Activated naive CD8-positive, alpha-beta T cell (primary cell): ENCODE data around the gene TRIM68.

ENCODE experiments used
- H3K27ac Mint-ChIP-seq: one replicate; pipeline ENCODE4 v1.8.0; 2021; ENCODE audit warnings: mixed read lengths
- H3K27me3 Mint-ChIP-seq: one replicate; pipeline ENCODE4 v1.8.0; 2021; ENCODE audit warnings: mixed read lengths
- H3K36me3 Mint-ChIP-seq: one replicate; pipeline ENCODE4 v1.8.0; 2021; ENCODE audit warnings: mixed read lengths
- H3K4me1 Mint-ChIP-seq: one replicate; pipeline ENCODE4 v1.8.0; 2021; ENCODE audit warnings: low read depth, mixed read lengths
- H3K4me3 Mint-ChIP-seq: one replicate; pipeline ENCODE4 v1.8.0; 2021; ENCODE audit warnings: mild to moderate bottlenecking, mixed read lengths
- H3K9me3 Mint-ChIP-seq: one replicate; pipeline ENCODE4 v1.8.0; 2021; ENCODE audit warnings: low read depth, mixed read lengths

Gene TRIM68

GRCh38 chr11:4607781-4608666 is at the start of gene TRIM68:
Gene TRIM68 (minus strand): TSS chr11:4608231. CDS start chr11:4605504, 2,727 bp downstream.
- no peaks in the 10 kb centered on the region for H3K9me3 Mint-ChIP-seq
- peaks cover 45% of the 10 kb centered on the region for H3K4me1 Mint-ChIP-seq
- H3K27me3 Mint-ChIP-seq, result no peaks in the 10 kb centered on the region
- peak within 1 kb of the TSS; percentile 96 for H3K27ac Mint-ChIP-seq
- H3K36me3 Mint-ChIP-seq, result peaks cover 12% of the 10 kb centered on the region
- peak within 1 kb of the TSS; percentile 92 for H3K4me3 Mint-ChIP-seq

GRCh38 chr11:4654635-4655369 is 46.8 kb upstream of the TRIM68 start:
- H3K4me3 Mint-ChIP-seq, result no peak overlapping the region
- H3K9me3 Mint-ChIP-seq, result no peaks in the 10 kb centered on the region
- no peak overlapping the region for H3K27ac Mint-ChIP-seq

GRCh38 chr11:4647766-4648165 is 39.7 kb upstream of the TRIM68 start:
- no peaks in the 10 kb centered on the region for H3K4me1 Mint-ChIP-seq
- H3K27me3 Mint-ChIP-seq, result peaks cover 4% of the 10 kb centered on the region
- no peak overlapping the region for H3K27ac Mint-ChIP-seq

More at GRCh38 chr11:4654635-4655369, 46.8 kb upstream of the TRIM68 start:
- no peaks in the 10 kb centered on the region for H3K4me1 Mint-ChIP-seq
- H3K27me3 Mint-ChIP-seq, result peaks cover 8% of the 10 kb centered on the region
- no peaks in the 10 kb centered on the region for H3K36me3 Mint-ChIP-seq

GRCh38 chr11:4645974-4646373 is 37.9 kb upstream of the TRIM68 start:
- Mint-ChIP-seq H3K4me3 (no peak overlapping the region), H3K9me3 (no peaks in the 10 kb centered on the region), H3K27ac (no peak overlapping the region), H3K27me3 (peaks cover 12% of the 10 kb centered on the region), H3K36me3 (no peaks in the 10 kb centered on the region), H3K4me1 (no peaks in the 10 kb centered on the region)

More at GRCh38 chr11:4647766-4648165, 39.7 kb upstream of the TRIM68 start:
- no peaks in the 10 kb centered on the region for H3K36me3 Mint-ChIP-seq
- H3K9me3 Mint-ChIP-seq, result no peaks in the 10 kb centered on the region
- no peak overlapping the region for H3K4me3 Mint-ChIP-seq

- Mint-ChIP-seq H3K4me3 (no peak overlapping the region), H3K27me3 (peaks cover 12% of the 10 kb centered on the region), H3K27ac (no peak overlapping the region), H3K36me3 (no peaks in the 10 kb centered on the region), H3K4me1 (no peaks in the 10 kb centered on the region), H3K9me3 (no peaks in the 10 kb centered on the region)
Measured at GRCh38 chr11:4644233-4644632, 36.2 kb upstream of the TRIM68 start.

- no peaks in the 10 kb centered on the region for H3K9me3 Mint-ChIP-seq
- no peak within 1 kb of the TSS for H3K27ac Mint-ChIP-seq
- peaks cover 12% of the 10 kb centered on the region for H3K27me3 Mint-ChIP-seq
- no peaks in the 10 kb centered on the region for H3K36me3 Mint-ChIP-seq
- no peak within 1 kb of the TSS for H3K4me3 Mint-ChIP-seq
- no peaks in the 10 kb centered on the region for H3K4me1 Mint-ChIP-seq
Measured at GRCh38 chr11:4643682-4644081, 35.7 kb upstream of the TRIM68 start, which contains the start of gene OR51E1. Gene OR51E1 (plus strand): TSS chr11:4643982. CDS start chr11:4652527, 8,545 bp downstream.

- Mint-ChIP-seq H3K4me3 (no peak overlapping the region), H3K9me3 (no peaks in the 10 kb centered on the region), H3K4me1 (no peaks in the 10 kb centered on the region), H3K27ac (no peak overlapping the region), H3K27me3 (peaks cover 10% of the 10 kb centered on the region), H3K36me3 (no peaks in the 10 kb centered on the region)
Measured at GRCh38 chr11:4643076-4643475, 35.0 kb upstream of the TRIM68 start.

GRCh38 chr11:4642043-4642442 is 34.0 kb upstream of the TRIM68 start:
- Mint-ChIP-seq H3K9me3 (no peaks in the 10 kb centered on the region), H3K4me3 (no peak overlapping the region), H3K36me3 (no peaks in the 10 kb centered on the region), H3K27me3 (peaks cover 10% of the 10 kb centered on the region), H3K4me1 (no peaks in the 10 kb centered on the region), H3K27ac (no peak overlapping the region)

- H3K4me3 Mint-ChIP-seq, result no peak overlapping the region
- no peaks in the 10 kb centered on the region for H3K4me1 Mint-ChIP-seq
- H3K27me3 Mint-ChIP-seq, result peaks cover 10% of the 10 kb centered on the region
- H3K9me3 Mint-ChIP-seq, result no peaks in the 10 kb centered on the region
- H3K27ac Mint-ChIP-seq, result no peak overlapping the region
- H3K36me3 Mint-ChIP-seq, result no peaks in the 10 kb centered on the region
Measured at GRCh38 chr11:4641501-4641900, 33.5 kb upstream of the TRIM68 start.

GRCh38 chr11:4639931-4640330 is 31.9 kb upstream of the TRIM68 start:
- H3K4me1 Mint-ChIP-seq, result no peaks in the 10 kb centered on the region
- H3K27me3 Mint-ChIP-seq, result peaks cover 8% of the 10 kb centered on the region
- H3K27ac Mint-ChIP-seq, result no peak overlapping the region
- H3K9me3 Mint-ChIP-seq, result no peaks in the 10 kb centered on the region
- H3K4me3 Mint-ChIP-seq, result no peak overlapping the region
- no peaks in the 10 kb centered on the region for H3K36me3 Mint-ChIP-seq

- H3K27ac Mint-ChIP-seq, result no peak overlapping the region
- H3K36me3 Mint-ChIP-seq, result no peaks in the 10 kb centered on the region
- no peak overlapping the region for H3K4me3 Mint-ChIP-seq
- H3K4me1 Mint-ChIP-seq, result no peaks in the 10 kb centered on the region
- H3K27me3 Mint-ChIP-seq, result peaks cover 9% of the 10 kb centered on the region
- no peaks in the 10 kb centered on the region for H3K9me3 Mint-ChIP-seq
Measured at GRCh38 chr11:4637662-4638047, 29.6 kb upstream of the TRIM68 start.

GRCh38 chr11:4636962-4637661 is 29.1 kb upstream of the TRIM68 start, which contains the start of gene OR51D1:
Gene OR51D1 (plus strand): TSS chr11:4637477. CDS start chr11:4639791, 2,314 bp downstream.
- Mint-ChIP-seq H3K4me3 (no peak within 1 kb of the TSS), H3K27me3 (peaks cover 9% of the 10 kb centered on the region), H3K9me3 (no peaks in the 10 kb centered on the region), H3K4me1 (no peaks in the 10 kb centered on the region), H3K36me3 (no peaks in the 10 kb centered on the region), H3K27ac (no peak within 1 kb of the TSS)

- no peak overlapping the region for H3K27ac Mint-ChIP-seq
- H3K36me3 Mint-ChIP-seq, result peaks cover under 1% of the 10 kb centered on the region
- H3K27me3 Mint-ChIP-seq, result peaks cover 7% of the 10 kb centered on the region
- H3K9me3 Mint-ChIP-seq, result no peaks in the 10 kb centered on the region
- no peak overlapping the region for H3K4me3 Mint-ChIP-seq
- no peaks in the 10 kb centered on the region for H3K4me1 Mint-ChIP-seq
Measured at GRCh38 chr11:4636136-4636535, 28.1 kb upstream of the TRIM68 start.

GRCh38 chr11:4626207-4627099 is 18.4 kb upstream of the TRIM68 start:
- H3K4me1 Mint-ChIP-seq, result no peaks in the 10 kb centered on the region
- H3K9me3 Mint-ChIP-seq, result peaks cover 9% of the 10 kb centered on the region
- peaks cover 36% of the 10 kb centered on the region for H3K27me3 Mint-ChIP-seq
- no peak overlapping the region for H3K27ac Mint-ChIP-seq
- peaks cover 17% of the 10 kb centered on the region for H3K36me3 Mint-ChIP-seq
- H3K4me3 Mint-ChIP-seq, result no peak overlapping the region
